ENCODE measurements around the gene DIPK1A. TPM values are rescaled to one million over a fixed set of nuclear protein-coding genes. Genes with fewer than 3 reads are reported as not detected.

Gene DIPK1A
- total RNA-seq, 1 experiment from 2014 or later: 1.0 TPM

- Histone ChIP-seq H2AFZ (ENCODE audit: low read length) (no peak overlapping the region), H3K9ac (ENCODE audit: low read length) (no peak overlapping the region), H4K20me1 (ENCODE audit: low read length) (no peaks in the 10 kb centered on the region), H3K4me1 (ENCODE audit: insufficient read depth, low read length) (peaks cover 16% of the 10 kb centered on the region), H3K36me3 (ENCODE audit: low read depth, low read length) (no peaks in the 10 kb centered on the region), H3K9me3 (ENCODE audit: low read length) (no peaks in the 10 kb centered on the region), H3K4me2 (ENCODE audit: low read length) (peak overlapping the region; percentile 27; the same call in 1 of the 2 replicates), H3K27ac (ENCODE audit: low read length) (no peak overlapping the region), H3K4me3 (ENCODE audit: low read length) (no peak overlapping the region), H3K27me3 (ENCODE audit: low read length) (no peaks in the 10 kb centered on the region), H3K79me2 (ENCODE audit: low read length) (no peaks in the 10 kb centered on the region), H3K9me2 (replicated peaks; ENCODE audit: low read length) (no peaks in the 10 kb centered on the region), H3F3A (ENCODE audit: low read length, unreplicated experiment) (peaks cover 4% of the 10 kb centered on the region)
- POLR2A ChIA-PET (ENCODE audit: unreplicated experiment): no interaction called here
- DNase-seq: no peak
- CTCF ChIA-PET: no interaction called here
- ATAC-seq: no peak
- no TSS peak for BruUV-seq (replicated peaks)
- no peak for TF ChIP-seq EZH2phosphoT487 (IDR thresholded peaks at IDR 0.05; ENCODE audit: borderline replicate concordance, low read length)
- no peak for TF ChIP-seq EZH2 (IDR thresholded peaks at IDR 0.05; ENCODE audit: low read length, unreplicated experiment)
- no peak for TF ChIP-seq CTCF (conservative IDR thresholded peaks at IDR 0.05; ENCODE audit: low read depth, low read length)
- intact Hi-C loops (cut with micrococcal nuclease): no loop called here
Measured at GRCh38 chr1:92887465-92887864, 73.8 kb downstream of the DIPK1A start.

GRCh38 chr1:92886886-92887419 is 74.3 kb downstream of the DIPK1A start:
- ChIA-PET CTCF (no interaction called here), POLR2A (ENCODE audit: unreplicated experiment) (interaction anchor here (0.7 kb wide), 1 partner anchor 56 kb away, joined by 10 read pairs; no protein-coding TSS in a partner anchor)
- Histone ChIP-seq H3K9ac (ENCODE audit: low read length) (no peak overlapping the region), H3K4me1 (ENCODE audit: insufficient read depth, low read length) (peaks cover 16% of the 10 kb centered on the region), H3K27me3 (ENCODE audit: low read length) (no peaks in the 10 kb centered on the region), H3K4me3 (ENCODE audit: low read length) (no peak overlapping the region), H3K27ac (ENCODE audit: low read length) (peak overlapping the region; percentile 36; the same call in 1 of the 2 replicates), H3K79me2 (ENCODE audit: low read length) (no peaks in the 10 kb centered on the region), H4K20me1 (ENCODE audit: low read length) (no peaks in the 10 kb centered on the region), H3K9me3 (ENCODE audit: low read length) (no peaks in the 10 kb centered on the region), H3K4me2 (ENCODE audit: low read length) (peak overlapping the region; percentile 27; the same call in 1 of the 2 replicates), H3K9me2 (replicated peaks; ENCODE audit: low read length) (no peaks in the 10 kb centered on the region), H3K36me3 (ENCODE audit: low read depth, low read length) (no peaks in the 10 kb centered on the region), H2AFZ (ENCODE audit: low read length) (no peak overlapping the region), H3F3A (ENCODE audit: low read length, unreplicated experiment) (peaks cover 4% of the 10 kb centered on the region)
- peak; percentile 66 for ATAC-seq
- DNase-seq: peak; percentile 72
- TF ChIP-seq EZH2 (IDR thresholded peaks at IDR 0.05; ENCODE audit: low read length, unreplicated experiment) (no peak), CTCF (conservative IDR thresholded peaks at IDR 0.05; ENCODE audit: low read depth, low read length) (no peak), EZH2phosphoT487 (IDR thresholded peaks at IDR 0.05; ENCODE audit: borderline replicate concordance, low read length) (no peak)
- intact Hi-C loops (cut with micrococcal nuclease): no loop called here
- no TSS peak for BruUV-seq (replicated peaks)

GRCh38 chr1:92884195-92884594 is 77.1 kb downstream of the DIPK1A start:
- H3K9me3 ChIP-seq (ENCODE audit: low read length): no peaks in the 10 kb centered on the region
- ATAC-seq (no peak), DNase-seq (no peak)
- TF ChIP-seq EZH2phosphoT487 (IDR thresholded peaks at IDR 0.05; ENCODE audit: borderline replicate concordance, low read length) (no peak), EZH2 (IDR thresholded peaks at IDR 0.05; ENCODE audit: low read length, unreplicated experiment) (no peak), CTCF (conservative IDR thresholded peaks at IDR 0.05; ENCODE audit: low read depth, low read length) (no peak)
- H3K36me3 ChIP-seq (ENCODE audit: low read depth, low read length): no peaks in the 10 kb centered on the region
- ChIA-PET POLR2A (ENCODE audit: unreplicated experiment) (no interaction called here), CTCF (no interaction called here)
- no peaks in the 10 kb centered on the region for H4K20me1 ChIP-seq (ENCODE audit: low read length)
- no peaks in the 10 kb centered on the region for H3K27me3 ChIP-seq (ENCODE audit: low read length)
- H3K27ac ChIP-seq (ENCODE audit: low read length): no peak overlapping the region
- H3K9ac ChIP-seq (ENCODE audit: low read length): no peak overlapping the region
- H3F3A ChIP-seq (ENCODE audit: low read length, unreplicated experiment): peaks cover 4% of the 10 kb centered on the region
- H3K4me1 ChIP-seq (ENCODE audit: insufficient read depth, low read length): peaks cover 16% of the 10 kb centered on the region
- H3K79me2 ChIP-seq (ENCODE audit: low read length): no peaks in the 10 kb centered on the region
- no peak overlapping the region for H3K4me2 ChIP-seq (ENCODE audit: low read length)
- no peak overlapping the region for H2AFZ ChIP-seq (ENCODE audit: low read length)
- no TSS peak for BruUV-seq (replicated peaks)
- no peaks in the 10 kb centered on the region for H3K9me2 ChIP-seq (replicated peaks; ENCODE audit: low read length)
- H3K4me3 ChIP-seq (ENCODE audit: low read length): no peak overlapping the region
- intact Hi-C loops (cut with micrococcal nuclease): no loop called here
